CD4-positive, alpha-beta T cell treated with Interleukin-10 for 1 hour (primary cell): Measurements from ENCODE around the gene USP43.

Experiments used
- DNase-seq: peaks from one replicate; pipeline ENCODE4 v3.0.0-alpha.2; 2020

The USP43 gene

DNA sequence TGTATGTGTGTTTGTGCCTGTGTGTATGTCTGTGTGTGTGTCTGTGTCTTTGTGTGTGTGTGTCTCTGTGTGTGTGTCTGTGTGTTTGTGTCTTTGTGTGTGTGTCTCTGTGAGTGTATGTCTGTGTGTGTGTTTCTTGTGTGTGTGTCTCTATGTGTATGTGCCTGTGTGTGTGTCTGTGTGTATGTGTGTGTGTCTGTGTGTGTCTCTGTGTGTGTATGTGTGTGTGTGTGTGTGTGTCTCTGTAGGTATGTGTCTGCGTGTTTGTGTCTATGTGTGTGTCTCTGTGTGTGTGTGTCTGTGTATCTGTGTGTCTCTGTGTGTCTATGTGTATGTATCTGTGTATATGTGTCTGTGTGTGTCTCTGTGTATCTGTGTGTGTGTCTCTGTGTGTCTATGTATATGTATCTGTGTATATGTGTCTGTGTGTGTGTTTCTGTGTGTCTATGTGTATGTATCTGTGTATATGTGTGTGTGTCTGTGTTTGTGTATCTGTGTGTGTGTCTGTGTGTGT is 70.2 kb downstream of the USP43 start:
- no peak for DNase-seq

- no peak for DNase-seq
These were observed 80.3 kb downstream of the USP43 start for GRCh38 chr17:9725575-9725974.

DNA sequence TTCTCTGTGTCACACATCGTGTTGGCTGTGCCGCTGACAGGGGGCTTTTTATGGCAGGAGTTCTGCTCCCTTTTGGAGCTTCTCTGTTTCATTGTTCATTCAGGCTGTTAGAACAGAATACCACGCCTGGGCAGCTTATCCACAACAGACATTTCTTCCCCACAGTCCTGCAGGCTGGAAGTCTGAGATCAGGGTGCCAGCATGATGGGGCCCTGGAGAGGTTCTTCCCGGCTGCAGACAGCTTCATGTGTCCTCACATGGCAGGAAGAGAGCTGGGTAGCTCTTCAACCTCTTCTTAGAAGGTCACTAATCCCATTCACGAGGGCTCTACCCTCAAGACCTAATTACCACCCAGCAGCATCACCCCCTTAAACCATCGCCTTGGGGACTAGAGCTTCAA is 81.0 kb downstream of the USP43 start:
- DNase-seq, result no peak

DNA sequence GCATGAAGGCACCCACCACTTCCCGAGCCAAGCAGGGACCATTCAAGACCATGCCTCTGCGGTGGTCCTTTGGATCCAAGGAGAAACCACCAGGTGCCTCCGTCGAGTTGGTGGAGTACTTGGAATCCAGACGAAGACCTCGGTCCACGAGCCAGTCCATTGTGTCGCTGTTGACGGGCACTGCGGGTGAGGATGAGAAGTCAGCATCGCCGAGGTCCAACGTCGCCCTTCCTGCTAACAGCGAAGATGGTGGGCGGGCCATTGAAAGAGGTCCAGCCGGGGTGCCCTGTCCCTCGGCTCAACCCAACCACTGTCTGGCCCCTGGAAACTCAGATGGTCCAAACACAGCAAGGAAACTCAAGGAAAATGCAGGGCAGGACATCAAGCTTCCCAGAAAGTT is 82.7 kb downstream of the USP43 start:
- no peak for DNase-seq

DNA sequence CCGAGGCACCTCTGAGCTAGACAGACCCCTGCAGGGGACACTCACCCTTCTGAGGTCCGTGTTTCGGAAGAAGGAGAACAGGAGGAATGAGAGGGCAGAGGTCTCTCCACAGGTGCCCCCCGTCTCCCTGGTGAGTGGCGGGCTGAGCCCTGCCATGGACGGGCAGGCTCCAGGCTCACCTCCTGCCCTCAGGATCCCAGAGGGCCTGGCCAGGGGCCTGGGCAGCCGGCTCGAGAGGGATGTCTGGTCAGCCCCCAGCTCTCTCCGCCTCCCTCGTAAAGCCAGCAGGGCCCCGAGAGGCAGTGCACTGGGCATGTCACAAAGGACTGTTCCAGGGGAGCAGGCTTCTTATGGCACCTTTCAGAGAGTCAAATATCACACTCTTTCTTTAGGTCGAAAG is 83.2 kb downstream of the USP43 start:
- no peak for DNase-seq

GRCh38 chr17:9729034-9729650 is 83.8 kb downstream of the USP43 start:
- DNase-seq, result peak; percentile 36

- no peak for DNase-seq
These were observed 84.6 kb downstream of the USP43 start for GRCh38 chr17:9729735-9730420.

DNA sequence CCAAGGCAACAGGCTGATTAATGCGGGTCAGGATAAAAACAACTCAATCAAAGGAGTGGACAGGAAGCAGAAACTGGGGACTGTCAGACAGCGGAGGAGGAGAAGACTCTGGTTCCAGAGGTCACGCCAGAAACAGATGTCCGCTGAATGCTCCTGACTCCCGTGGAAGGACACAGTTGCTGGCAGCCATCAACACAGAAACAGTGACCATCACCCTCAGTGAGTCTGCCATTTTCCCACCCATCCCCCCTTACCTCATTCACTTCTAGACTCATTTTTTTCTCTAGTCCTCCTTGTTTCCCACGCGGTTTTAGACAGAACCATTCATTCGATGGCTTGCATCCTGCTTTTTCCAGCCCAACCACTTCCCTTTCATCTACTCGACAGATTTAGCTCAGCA is 105.2 kb downstream of the USP43 start:
- DNase-seq, result no peak

- DNase-seq, result no peak
These were observed 109.8 kb downstream of the USP43 start for GRCh38 chr17:9755083-9755482.

DNA sequence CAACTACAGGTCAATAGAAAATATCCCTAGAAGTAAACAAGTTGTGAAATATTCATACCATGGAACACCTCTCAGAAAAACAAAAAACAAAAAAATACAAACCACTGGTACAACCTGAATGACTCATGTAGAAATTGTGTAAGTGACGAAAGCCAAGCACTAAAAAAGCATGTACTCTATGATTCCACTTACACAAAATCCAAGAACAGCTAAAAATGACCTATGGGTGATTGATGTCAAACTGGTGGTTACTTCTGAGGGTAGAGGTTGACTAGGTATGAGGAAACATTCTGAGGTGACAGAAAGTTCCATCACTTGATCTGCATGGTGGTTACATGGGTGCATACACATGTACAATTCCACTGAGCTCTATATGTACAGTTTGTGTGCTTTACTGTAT is 114.9 kb downstream of the USP43 start:
- DNase-seq, result no peak

GRCh38 chr17:9763643-9764042 is 118.3 kb downstream of the USP43 start:
- no peak for DNase-seq

- DNase-seq, result no peak
These were observed 120.0 kb downstream of the USP43 start for GRCh38 chr17:9765322-9765721.

GRCh38 chr17:9766970-9767369 is 121.7 kb downstream of the USP43 start:
- no peak for DNase-seq

DNA sequence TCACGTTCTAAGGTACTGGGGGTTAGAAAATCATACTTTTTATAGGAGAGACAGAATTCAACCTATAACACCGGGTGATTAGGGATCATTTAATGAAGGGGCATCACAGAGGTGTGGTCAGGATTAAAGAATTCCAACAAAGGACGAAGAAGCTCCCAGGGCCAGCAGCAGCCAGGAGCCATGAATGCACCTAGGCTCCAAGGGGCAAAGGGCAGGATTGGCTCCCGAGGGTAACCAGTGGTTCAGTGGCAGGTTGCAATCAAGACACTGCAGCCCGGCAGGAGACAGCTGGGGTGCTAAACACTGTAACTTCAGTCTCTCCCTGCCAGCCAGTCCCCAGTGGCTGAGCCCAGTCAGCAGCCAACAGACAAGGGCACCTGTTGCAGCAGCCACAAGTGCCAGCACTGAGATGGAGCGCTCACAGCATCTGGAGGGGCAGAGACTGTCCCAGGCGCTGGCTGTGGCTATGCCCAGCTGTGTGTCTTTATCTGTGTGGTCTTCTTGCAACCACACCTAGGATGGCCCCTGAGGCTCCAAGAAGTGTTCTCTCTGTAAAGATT is 122.2 kb downstream of the USP43 start:
- no peak for DNase-seq

GRCh38 chr17:9768381-9768934 is 123.1 kb downstream of the USP43 start:
- DNase-seq, result peak; percentile 23

- no peak for DNase-seq
These were observed 123.8 kb downstream of the USP43 start for GRCh38 chr17:9769036-9769695.

DNA sequence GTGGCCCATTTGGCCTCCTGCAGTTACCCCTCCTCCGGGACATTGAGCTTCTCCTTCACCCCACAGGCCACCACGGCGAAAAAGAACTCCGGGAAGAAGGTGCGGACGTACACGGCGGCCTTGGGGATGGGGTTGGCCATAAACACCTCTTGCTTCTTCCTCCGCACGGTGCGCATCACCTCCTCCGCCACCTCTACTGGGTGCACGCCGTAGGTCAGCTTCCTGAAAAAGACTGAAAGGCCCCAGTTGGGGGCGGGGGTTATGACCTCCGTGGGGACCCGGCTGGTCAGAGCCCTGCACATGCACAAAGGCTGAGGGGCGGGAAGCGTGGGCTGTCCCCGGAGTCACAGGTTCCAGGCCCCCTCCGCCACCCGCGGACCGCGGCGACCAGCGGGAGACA is 126.1 kb downstream of the USP43 start:
- no peak for DNase-seq

- DNase-seq, result no peak
These were observed 127.3 kb downstream of the USP43 start for GRCh38 chr17:9772658-9773057.

- DNase-seq, result no peak
These were observed 131.6 kb downstream of the USP43 start for GRCh38 chr17:9776911-9777310.
